AG04449 (cell line): ENCODE results near the gene LRRC4C.

Source experiments
- CTCF ChIA-PET: fragments of 350-600 bp; formaldehyde crosslinking; extraction: SDS; loops from one replicate; lab custom pipeline; 2021; ENCODE audit warnings: antibody characterized with exemption; lab: Yijun Ruan, JAX
- POLR2A ChIA-PET: fragments of 400-600, 350-600 bp; formaldehyde crosslinking; extraction: SDS; loops from one replicate; lab custom pipeline; 2020; ENCODE audit warnings: antibody characterized with exemption, inconsistent platforms; lab: Yijun Ruan, JAX
- DNase-seq: peaks from one replicate; pipeline ENCODE4 v3.0.0-alpha.2; 2010; ENCODE audit warnings: low read depth, low spot score
- H3K4me3 ChIP-seq: 2 replicates; pipeline ENCODE4 v1.5.1; 2011; ENCODE audit warnings: low read depth, mild to moderate bottlenecking, control low read depth, low read length
- CTCF ChIP-seq: IDR thresholded peaks from one replicate; pipeline ENCODE4 v1.5.1; 2011; ENCODE audit warnings: mild to moderate bottlenecking, moderate library complexity, low read length, control low read depth, inconsistent platforms; ENCODE audit not compliant: insufficient read depth; ENCODE audit errors: missing control alignments

The LRRC4C gene

GRCh38 chr11:40119661-40120060 lies 1339.8 kb downstream of the LRRC4C start:
- ChIA-PET POLR2A (no interaction called here), CTCF (no interaction called here)
- no peak for TF ChIP-seq CTCF
- DNase-seq, result no peak
- no peak overlapping the region for H3K4me3 ChIP-seq

GRCh38 chr11:40118780-40119179 lies 1340.7 kb downstream of the LRRC4C start:
- POLR2A ChIA-PET, result no interaction called here
- CTCF ChIA-PET, result no interaction called here

GRCh38 chr11:40118026-40118425 lies 1341.4 kb downstream of the LRRC4C start:
- H3K4me3 ChIP-seq, result no peak overlapping the region
- ChIA-PET CTCF (no interaction called here), POLR2A (no interaction called here)
- no peak for TF ChIP-seq CTCF
- DNase-seq, result no peak

More at GRCh38 chr11:40118780-40119179, 1340.7 kb downstream of the LRRC4C start:
- no peak for TF ChIP-seq CTCF
- DNase-seq, result no peak
- H3K4me3 ChIP-seq, result no peak overlapping the region

- no peak for TF ChIP-seq CTCF
- CTCF ChIA-PET, result no interaction called here
- DNase-seq, result no peak
- no peak overlapping the region for H3K4me3 ChIP-seq
- POLR2A ChIA-PET, result no interaction called here
These were observed 1354.4 kb downstream of the LRRC4C start for GRCh38 chr11:40104941-40105550.

- ChIA-PET POLR2A (no interaction called here), CTCF (no interaction called here)
- no peak overlapping the region for H3K4me3 ChIP-seq
- DNase-seq, result no peak
- TF ChIP-seq CTCF, result no peak
These were observed 1358.7 kb downstream of the LRRC4C start for GRCh38 chr11:40100781-40101180.

GRCh38 chr11:40100162-40100553 lies 1359.3 kb downstream of the LRRC4C start:
- CTCF ChIA-PET, result no interaction called here
- POLR2A ChIA-PET, result no interaction called here
- no peak for TF ChIP-seq CTCF
- H3K4me3 ChIP-seq, result no peak overlapping the region
- DNase-seq, result no peak
